Motor neuron (in vitro differentiated cells): ENCODE measurements around the gene LMF1. TPM values are rescaled to one million over a fixed set of nuclear protein-coding genes. Genes with fewer than 3 reads are reported as not detected.

Experiments
- ATAC-seq, 8 experiments: fragments of 200-7000 bp; cut with Tn5 transposase; replicated peaks in 6 of 8; 2 replicates each; pipeline ENCODE4 v1.8.0; 2021; ENCODE audit warnings: mild to moderate bottlenecking in 8 of 8, moderate library complexity in 8 of 8
- H3K27ac ChIP-seq, 2 donors: fragments of 250-450 bp; sonication (Bioruptor Pico); 2 replicates each; pipeline ENCODE4 v1.9.0; 2021; ENCODE audit warnings: antibody characterized with exemption in 2 of 2, mild to moderate bottlenecking in 2 of 2, moderate library complexity in 1 of 2
- H3K4me1 ChIP-seq, 2 donors: fragments of 250-450 bp; sonication (Bioruptor Pico); replicated peaks in 1 of 2; 2 replicates each; pipeline ENCODE4 v1.6.1; 2021; ENCODE audit warnings: antibody characterized with exemption in 2 of 2, mild to moderate bottlenecking in 2 of 2, moderate library complexity in 1 of 2
- H3K4me3 ChIP-seq, 5 donors: fragments of 250-450 bp; sonication (Bioruptor Pico); 2 replicates each; pipeline ENCODE4 v1.9.0; 2021; ENCODE audit warnings: antibody characterized with exemption in 5 of 5, mild to moderate bottlenecking in 5 of 5, moderate library complexity in 4 of 5
- WGBS, 10 experiments: fragments of 450-650 bp; shearing (Covaris generic); methylation state at CpG; one replicate each; pipeline ENCODE4 v1.0.0; 2022; 5-methylcytosine and 5-hydroxymethylcytosine counted together
- in situ Hi-C, 9 experiments: fragments of 400-800 bp; cut with MboI; loops; one replicate each; pipeline ENCODE4 v1.15.0; 2021; ENCODE audit warnings: low sequenced_read_pairs in 9 of 9, low pct_unique_long_range_greater_than_20kb in 2 of 9; ENCODE audit not compliant: unreplicated experiment in 9 of 9
- total RNA-seq, 8 experiments: library from RNA; unstranded; fragments of 300-600 nt; gene quantifications; 2 replicates each; pipeline versions ENCODE4 v1.2.3 to v1.2.4, GENCODE V29; 2022

The LMF1 gene
- total RNA-seq, 8 experiments from 2014 or later = 5.1 to 20.0 (median 9.2) TPM

DNA sequence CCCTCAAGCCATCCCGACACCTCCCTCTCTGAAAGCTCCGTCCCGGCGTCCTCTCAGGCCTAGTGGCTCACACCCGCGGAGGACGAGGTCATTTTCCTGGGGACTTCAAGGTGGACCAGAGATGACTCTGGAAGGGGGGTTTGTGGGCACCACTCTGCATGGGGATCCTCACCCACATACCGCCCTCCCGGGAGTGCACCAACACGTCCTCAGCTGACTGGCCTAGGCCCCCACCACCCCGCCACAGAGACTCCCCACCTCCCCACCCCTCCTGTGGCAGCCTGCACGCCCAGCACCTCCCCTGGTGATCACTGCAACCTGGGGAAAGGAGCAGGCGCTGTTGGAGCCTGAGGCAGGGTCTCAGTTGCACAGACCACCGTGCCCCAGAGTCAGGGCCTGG is 8.4 kb upstream of the LMF1 start:
- H3K4me3 ChIP-seq = peak overlapping the region in 2 of 5 donors; percentile 46 to 78
- in situ Hi-C loops = no loop called here
- 100% methylated on average over 1 of the region's 14 CpGs; no CpG with 5 or more reads in 9 of the 10 experiments for WGBS, 10 experiments
- peak overlapping the region in 1 of 2 donors; percentile 16 for H3K27ac ChIP-seq
- no peak for ATAC-seq
- H3K4me1 ChIP-seq = peaks cover 52 to 54% of the 10 kb centered on the region in 2 donors

DNA sequence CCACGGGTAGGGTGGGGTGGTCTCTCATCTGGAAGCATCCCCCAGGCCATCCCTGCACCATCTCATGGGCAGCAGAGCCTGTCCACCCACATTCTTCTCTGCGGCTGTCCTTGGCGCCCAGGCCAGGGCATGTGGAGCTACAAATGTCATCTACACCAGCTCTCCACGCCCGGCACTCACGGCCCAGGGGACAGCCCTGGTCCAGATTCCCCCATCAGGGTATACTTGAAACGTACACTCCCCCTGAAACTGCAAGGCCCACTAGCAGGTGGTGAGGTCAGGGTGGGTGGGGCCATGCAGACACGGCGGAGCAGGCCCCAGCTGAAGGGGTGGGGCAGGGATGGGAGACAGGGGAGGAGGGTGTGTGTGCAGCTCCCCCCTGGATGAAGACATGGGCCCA is 7.6 kb upstream of the LMF1 start:
- Histone ChIP-seq H3K27ac (peak overlapping the region in 1 of 2 donors; percentile 16), H3K4me3 (peak overlapping the region in 2 of 5 donors; percentile 13 to 78), H3K4me1 (peaks cover 46 to 50% of the 10 kb centered on the region in 2 donors)
- 73% methylated on average over 3 of the region's 9 CpGs; no CpG with 5 or more reads in 9 of the 10 experiments for WGBS, 10 experiments
- peak in 5 of 8 experiments; percentile 4 to 28 (median 21) for ATAC-seq
- in situ Hi-C loops = no loop called here

DNA sequence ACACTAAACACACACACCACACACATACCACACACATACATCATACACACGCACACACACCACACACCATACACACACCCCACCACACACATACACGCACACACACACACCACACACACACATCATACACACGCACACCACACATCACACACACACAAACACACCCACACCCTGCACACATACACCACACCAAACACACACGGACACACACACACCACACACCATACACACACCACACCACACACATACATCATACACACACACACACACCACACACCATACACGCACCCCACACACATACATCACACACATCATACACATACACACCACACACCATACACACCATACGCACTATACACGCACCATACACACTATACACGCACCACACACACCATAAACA is 7.1 kb upstream of the LMF1 start:
- no peak for ATAC-seq
- peaks cover 46 to 50% of the 10 kb centered on the region in 2 donors for H3K4me1 ChIP-seq
- 33 to 84% (median 77%) methylated on average over 1 to 6 of the region's 8 CpGs; no CpG with 5 or more reads in 4 of the 10 experiments for WGBS, 10 experiments
- H3K4me3 ChIP-seq = no peak overlapping the region
- in situ Hi-C loops = no loop called here
- H3K27ac ChIP-seq = peak overlapping the region in 1 of 2 donors; percentile 16

DNA sequence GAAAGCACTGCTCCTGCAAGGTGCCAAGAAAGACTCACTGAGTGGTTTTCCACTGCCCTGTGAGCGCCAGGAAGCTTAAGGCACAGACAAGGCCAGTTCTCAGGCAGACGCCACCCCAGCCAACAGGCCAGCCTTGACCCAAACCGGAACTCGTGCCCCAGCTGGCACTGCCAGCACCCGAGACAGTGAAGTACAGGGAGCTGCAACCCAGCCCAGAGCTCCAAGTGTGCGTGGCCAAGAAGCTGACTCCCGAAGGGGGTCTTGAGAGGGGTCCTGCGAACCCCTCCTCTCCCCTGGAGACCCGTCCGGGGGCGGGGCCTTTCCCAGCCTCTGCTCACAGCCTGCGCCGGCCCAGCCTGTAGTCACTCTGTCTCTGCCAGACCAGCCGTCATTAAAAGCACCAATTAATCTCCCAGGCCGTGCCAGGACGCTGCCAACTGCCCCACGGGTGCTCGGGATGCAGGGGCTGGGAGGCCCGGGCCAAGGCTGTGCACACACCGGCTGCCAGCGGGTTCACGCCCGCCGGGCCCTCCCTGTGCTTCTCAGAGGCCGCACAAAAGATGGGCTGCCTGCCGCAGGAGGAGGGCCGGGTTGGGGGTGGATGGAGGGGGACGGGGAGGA is 6.4 kb upstream of the LMF1 start:
- H3K4me1 ChIP-seq = peaks cover 46 to 55% of the 10 kb centered on the region in 2 donors
- in situ Hi-C loops = no loop called here
- H3K4me3 ChIP-seq = peak overlapping the region in 1 of 5 donors; percentile 9
- WGBS, 10 experiments = 0 to 73% (median 6%) methylated on average over 1 to 3 of the region's 28 CpGs; no CpG with 5 or more reads in 7 of the 10 experiments
- peak overlapping the region; percentile 50 to 51 for H3K27ac ChIP-seq
- ATAC-seq = peak in 5 of 8 experiments; percentile 1 to 31 (median 11)

DNA sequence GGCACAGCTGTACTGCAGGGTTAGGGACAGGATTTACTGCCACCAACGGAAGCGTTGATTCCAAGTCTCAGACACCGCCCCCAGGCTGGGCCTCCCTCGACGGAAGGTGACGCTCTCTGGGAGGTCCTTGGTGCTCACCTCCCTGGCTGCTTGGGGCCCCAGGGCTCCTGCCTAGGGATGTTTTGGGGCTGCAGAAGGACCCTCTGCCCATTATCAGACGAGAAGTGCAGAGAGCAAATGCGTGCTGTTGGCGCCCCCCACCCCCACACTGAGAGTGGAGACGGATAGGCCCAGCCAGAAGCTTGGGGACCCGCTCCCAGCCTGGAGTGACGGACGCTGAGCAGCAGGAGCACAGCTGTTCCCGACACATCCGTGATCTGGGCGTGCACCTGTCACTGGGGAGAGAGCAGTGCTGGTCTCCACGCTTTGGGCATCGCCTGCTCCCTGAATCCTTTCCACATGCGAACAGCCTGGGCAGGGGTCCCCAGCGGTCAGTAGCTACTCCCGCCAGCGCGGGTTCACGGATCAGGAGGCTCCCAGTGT is 5.7 kb upstream of the LMF1 start:
- Histone ChIP-seq H3K4me3 (no peak overlapping the region), H3K4me1 (peaks cover 46 to 56% of the 10 kb centered on the region in 2 donors), H3K27ac (peak overlapping the region; percentile 50 to 51)
- in situ Hi-C loops = no loop called here
- peak in 3 of 8 experiments; percentile 2 to 3 (median 2) for ATAC-seq
- WGBS, 10 experiments = 60 to 80% (median 79%) methylated on average over 1 to 10 of the region's 24 CpGs; no CpG with 5 or more reads in 5 of the 10 experiments

DNA sequence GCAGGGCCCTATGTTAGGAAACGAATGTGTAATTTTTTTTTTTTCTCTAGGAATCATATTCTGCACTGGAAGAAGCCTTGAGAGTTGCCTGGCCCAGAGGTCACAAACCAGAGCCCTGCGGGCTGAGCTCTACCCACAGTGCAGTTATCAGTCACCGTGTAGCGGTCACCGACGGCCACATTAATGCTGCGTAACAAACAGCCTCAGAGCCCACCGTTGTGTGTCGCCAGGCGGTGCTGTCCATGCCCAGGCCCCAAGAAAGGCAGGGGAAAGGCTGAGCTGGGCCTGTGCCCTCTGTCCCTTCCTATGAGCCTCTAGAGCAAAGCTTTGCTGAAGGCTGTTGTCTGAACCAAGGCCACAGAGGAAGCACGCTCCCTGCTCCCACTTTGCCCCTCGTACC is 4.5 kb upstream of the LMF1 start:
- 81 to 100% (median 88%) methylated on average over 1 to 8 of the region's 12 CpGs; no CpG with 5 or more reads in 4 of the 10 experiments for whole genome bisulfite sequencing, 10 experiments
- Histone ChIP-seq H3K27ac (no peak overlapping the region), H3K4me1 (peaks cover 42 to 57% of the 10 kb centered on the region in 2 donors), H3K4me3 (no peak overlapping the region)
- in situ Hi-C loops = no loop called here
- no peak for ATAC-seq

DNA sequence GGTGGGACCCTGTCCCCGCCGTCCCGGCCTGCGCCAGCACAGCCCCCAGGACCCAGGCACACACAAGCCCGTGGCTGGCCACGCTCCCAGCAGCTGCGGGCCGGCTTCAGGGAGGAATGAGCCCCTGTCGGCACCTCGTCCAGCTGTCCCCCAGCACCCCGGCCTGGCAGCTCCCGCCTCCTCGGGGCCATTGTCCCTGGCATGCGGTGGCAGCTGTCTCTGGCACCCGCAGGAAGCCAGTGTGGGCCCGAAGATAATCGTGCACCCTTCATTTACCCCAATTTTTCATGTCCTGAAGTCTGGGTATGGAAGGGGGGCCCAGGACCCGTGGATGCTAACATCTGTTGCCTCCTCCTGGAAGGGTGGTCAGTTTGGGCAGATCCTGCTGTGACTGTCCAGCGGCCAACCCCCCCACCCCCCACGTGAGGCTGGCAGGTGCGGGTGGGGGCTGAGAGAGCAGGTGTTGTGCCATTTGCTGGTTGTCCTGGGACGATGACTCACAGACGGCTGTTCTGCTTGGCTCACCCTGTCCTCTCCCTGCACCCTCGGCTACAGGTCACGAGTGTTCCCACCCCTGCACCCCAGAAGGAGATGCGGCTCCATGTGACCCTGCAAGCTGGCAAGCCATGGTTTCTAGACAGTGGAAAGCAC is 4.0 kb upstream of the LMF1 start:
- no peak for ATAC-seq
- Histone ChIP-seq H3K4me1 (peaks cover 40 to 52% of the 10 kb centered on the region in 2 donors), H3K4me3 (no peak overlapping the region), H3K27ac (no peak overlapping the region)
- in situ Hi-C loops = no loop called here
- WGBS, 10 experiments = 33 to 85% (median 40%) methylated on average over 1 to 5 of the region's 26 CpGs; no CpG with 5 or more reads in 7 of the 10 experiments

DNA sequence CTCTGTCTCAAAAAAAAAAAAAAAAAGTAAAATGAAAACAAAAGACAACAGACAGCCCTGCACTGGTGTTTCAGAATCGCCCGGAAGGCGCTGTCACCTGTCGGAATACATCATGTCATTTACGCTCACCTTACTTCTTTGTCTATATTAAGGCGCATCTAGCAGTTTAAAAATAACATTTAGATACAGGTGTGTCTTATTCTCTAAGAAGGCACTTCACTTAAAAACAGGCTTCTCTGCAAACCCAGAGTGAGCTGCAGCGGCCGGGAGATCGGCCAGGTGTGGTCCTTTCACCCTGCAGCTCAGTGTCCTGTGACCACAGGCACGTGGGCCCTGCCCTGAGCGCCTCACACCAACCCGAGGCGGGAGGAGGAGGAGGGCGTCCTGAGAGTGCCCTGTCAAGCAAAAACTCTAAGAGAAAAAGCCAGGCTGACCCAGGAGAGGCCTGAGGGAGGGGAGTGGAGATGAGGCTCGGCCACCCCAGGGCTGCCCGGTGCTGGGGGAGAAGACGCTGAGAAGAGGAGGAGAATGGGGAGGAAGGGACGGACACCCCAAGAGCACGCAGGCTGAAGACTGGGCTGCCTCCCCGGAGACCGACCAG is 3.3 kb upstream of the LMF1 start:
- no peak overlapping the region for H3K4me3 ChIP-seq
- H3K27ac ChIP-seq = no peak overlapping the region
- no peak for ATAC-seq
- in situ Hi-C loops = no loop called here
- peaks cover 40 to 52% of the 10 kb centered on the region in 2 donors for H3K4me1 ChIP-seq
- 58 to 96% (median 91%) methylated on average over 4 to 14 of the region's 21 CpGs; no CpG with 5 or more reads in 3 of the 10 experiments for WGBS, 10 experiments

DNA sequence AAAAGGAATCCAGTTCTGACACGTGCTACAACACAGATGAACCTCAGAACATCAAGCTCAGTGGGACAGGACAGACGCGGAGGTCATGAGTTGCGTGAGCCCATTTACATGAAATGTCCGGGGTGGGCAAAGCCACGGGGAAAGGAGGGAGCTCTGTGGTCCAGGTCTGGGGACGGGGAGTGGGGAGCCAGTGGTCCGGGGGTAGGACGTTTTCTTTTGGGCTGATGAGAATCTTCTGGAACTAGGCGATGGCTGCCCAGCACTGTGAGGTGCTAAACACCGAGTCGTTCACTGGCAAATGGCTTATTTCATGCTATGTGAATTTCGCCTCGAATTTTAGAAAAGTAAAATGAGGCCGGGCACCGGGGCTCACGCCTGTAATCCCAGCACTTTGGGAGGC is 2.6 kb upstream of the LMF1 start:
- in situ Hi-C loops = no loop called here
- 80 to 100% methylated on average over 1 to 2 of the region's 17 CpGs; no CpG with 5 or more reads in 8 of the 10 experiments for WGBS, 10 experiments
- H3K4me3 ChIP-seq = no peak overlapping the region
- no peak for ATAC-seq
- peaks cover 40 to 52% of the 10 kb centered on the region in 2 donors for H3K4me1 ChIP-seq
- H3K27ac ChIP-seq = no peak overlapping the region

DNA sequence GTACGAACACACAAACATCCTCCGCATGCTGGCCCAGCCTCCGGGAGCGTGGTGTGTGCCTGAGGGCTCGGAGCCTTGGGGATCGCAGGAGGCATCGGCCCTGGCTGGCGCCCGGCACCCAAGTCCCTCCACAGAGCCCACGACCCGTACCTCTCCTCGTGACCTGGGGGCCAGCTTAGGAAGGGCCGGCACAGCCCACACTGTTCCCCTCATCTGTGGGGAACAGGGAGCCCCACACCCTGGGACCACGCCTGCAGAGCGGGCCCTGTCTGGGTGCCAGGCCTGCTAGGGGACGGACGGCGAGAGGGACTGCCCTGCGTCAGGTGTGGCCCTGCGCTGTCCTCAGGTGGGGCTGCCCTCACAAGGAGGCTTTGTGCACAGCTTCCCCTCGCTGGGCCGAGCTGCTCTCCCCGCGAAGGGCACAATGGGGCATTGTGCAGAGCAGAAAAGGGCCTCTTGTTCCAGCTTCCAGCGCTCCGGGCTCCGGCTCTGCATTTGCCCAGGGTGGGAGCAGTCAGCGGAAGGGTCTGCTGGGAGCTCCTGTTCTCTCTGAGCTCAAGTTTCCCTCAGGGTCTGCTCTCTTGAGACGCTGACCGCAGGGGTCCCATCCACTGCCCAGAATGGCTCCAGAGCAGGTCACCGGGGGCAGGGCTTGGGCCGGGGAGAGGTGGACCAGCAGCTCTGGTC is 1.7 kb upstream of the LMF1 start:
- in situ Hi-C loops = no loop called here
- Histone ChIP-seq H3K4me1 (peaks cover 35 to 48% of the 10 kb centered on the region in 2 donors), H3K27ac (no peak overlapping the region), H3K4me3 (no peak overlapping the region)
- no peak for ATAC-seq
- 56 to 100% (median 84%) methylated on average over 3 to 13 of the region's 32 CpGs; no CpG with 5 or more reads in 4 of the 10 experiments for WGBS, 10 experiments

DNA sequence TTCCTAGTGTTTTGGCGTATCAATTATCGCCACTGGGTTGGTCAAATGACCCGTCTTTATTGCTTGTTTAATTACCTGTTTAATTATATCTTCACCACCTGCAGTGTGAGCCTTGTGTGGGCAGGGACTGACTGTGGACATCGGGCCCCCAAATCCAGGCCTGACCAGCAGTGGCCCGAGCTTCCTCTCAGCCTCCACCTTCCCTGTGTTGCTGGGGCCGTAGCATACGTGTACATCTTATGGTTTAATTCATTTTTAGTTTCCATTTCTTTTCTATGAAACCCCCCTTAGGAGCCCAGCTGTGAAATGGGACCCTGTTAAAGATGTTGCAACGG is 1.2 kb upstream of the LMF1 start:
- peaks cover 30 to 43% of the 10 kb centered on the region in 2 donors for H3K4me1 ChIP-seq
- H3K4me3 ChIP-seq = no peak overlapping the region
- no peak overlapping the region for H3K27ac ChIP-seq
- 57 to 100% (median 91%) methylated on average over 2 to 6 of the region's 8 CpGs for WGBS, 10 experiments
- in situ Hi-C loops = no loop called here
- ATAC-seq = no peak

DNA sequence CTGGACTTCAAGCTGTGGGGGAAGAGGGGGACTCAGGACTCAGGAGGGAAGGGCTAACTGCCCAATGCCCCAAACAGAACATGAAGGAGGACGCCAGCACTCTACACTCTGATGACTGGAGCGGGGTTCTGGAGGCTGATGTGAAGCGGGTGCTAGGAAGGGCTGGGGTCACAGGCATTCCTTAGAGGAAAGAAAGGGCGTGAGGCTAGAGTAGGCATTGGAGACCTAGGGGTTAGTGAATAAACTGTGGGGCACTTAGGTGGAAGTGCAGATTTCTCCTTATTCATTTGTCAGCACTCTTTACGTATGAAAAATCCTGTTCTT is 760 bp upstream of the LMF1 start:
- WGBS, 10 experiments = 40 to 100% (median 95%) methylated on average over 1 to 4 of the region's 5 CpGs; no CpG with 5 or more reads in 1 of the 10 experiments
- H3K27ac ChIP-seq = no peak overlapping the region
- peaks cover 25 to 38% of the 10 kb centered on the region in 2 donors for H3K4me1 ChIP-seq
- in situ Hi-C loops = no loop called here
- no peak overlapping the region for H3K4me3 ChIP-seq
- no peak for ATAC-seq

DNA sequence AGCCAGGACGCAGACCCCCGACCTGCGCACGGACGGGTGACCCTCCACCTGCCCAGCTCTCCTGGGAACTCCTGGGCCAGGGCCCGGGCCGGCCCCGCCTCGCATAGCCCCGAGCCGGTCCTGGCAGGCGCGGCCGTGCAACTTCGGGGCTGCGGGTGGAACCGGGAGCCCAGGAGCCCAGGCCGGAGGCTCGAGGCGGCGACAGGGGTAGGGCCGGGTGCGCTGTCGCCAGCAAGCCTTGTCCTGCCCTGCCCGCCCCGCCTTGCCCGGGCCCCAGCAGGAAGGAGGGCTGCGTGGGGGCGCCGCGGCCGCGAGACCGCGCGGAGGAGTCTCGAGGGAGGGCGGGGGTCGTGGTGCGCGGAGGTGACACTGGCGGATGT is 408 bp downstream of the LMF1 start:
- in situ Hi-C loops = no loop called here
- Histone ChIP-seq H3K4me1 (peaks cover 19 to 32% of the 10 kb centered on the region in 2 donors), H3K27ac (peak overlapping the region; percentile 81 to 83), H3K4me3 (peak overlapping the region; percentile 61 to 86 (median 77))
- WGBS, 10 experiments = no CpG with 5 or more reads among the region's 42 CpGs
- ATAC-seq = peak in 6 of 8 experiments; percentile 48 to 70 (median 63)
